ENCODE data around the gene SLC5A2. TPM values are rescaled to one million over a fixed set of nuclear protein-coding genes. Genes with fewer than 3 reads are reported as not detected.
"Not testable (repeated sequence)": the region's sequence is repeated elsewhere in the genome, so short reads cannot be mapped to it uniquely, and the experiment has no call there.

Gene SLC5A2
- polyA plus RNA-seq, 3 donors: 39.0 to 73.9 (median 54.2) TPM

DNA sequence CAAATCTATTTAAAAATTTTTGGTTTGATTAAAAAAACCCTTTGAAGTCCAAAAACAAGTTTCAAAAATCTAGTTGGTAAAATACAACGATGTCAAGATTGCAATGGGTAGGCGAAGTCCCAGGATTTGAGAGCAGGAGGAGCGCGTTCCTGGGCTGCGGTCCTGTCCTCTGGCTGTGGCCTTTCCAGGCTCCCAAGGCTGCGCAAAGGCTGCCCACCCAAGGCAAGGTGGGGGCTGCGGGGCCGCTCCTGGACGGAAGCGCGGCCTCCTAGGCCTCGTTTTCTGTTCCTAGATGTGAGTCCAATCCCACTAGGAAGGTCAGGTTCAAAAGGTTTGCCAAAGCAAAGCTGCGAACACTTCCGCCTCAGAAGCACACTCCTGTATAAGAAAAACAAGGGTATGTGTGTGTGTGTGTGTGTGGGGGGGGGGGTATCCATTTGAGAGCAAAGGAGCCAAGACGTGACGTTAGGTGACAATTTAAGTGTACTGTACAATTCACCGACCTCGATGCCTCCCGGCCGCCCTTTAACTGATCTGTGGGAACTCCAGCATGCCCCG, 54.0 kb downstream of the SLC5A2 start:
- no peak for DNase-seq (ENCODE audit: extremely low read depth in 1 of 11, low read depth in 9 of 11, low spot score in 4 of 11)

DNA sequence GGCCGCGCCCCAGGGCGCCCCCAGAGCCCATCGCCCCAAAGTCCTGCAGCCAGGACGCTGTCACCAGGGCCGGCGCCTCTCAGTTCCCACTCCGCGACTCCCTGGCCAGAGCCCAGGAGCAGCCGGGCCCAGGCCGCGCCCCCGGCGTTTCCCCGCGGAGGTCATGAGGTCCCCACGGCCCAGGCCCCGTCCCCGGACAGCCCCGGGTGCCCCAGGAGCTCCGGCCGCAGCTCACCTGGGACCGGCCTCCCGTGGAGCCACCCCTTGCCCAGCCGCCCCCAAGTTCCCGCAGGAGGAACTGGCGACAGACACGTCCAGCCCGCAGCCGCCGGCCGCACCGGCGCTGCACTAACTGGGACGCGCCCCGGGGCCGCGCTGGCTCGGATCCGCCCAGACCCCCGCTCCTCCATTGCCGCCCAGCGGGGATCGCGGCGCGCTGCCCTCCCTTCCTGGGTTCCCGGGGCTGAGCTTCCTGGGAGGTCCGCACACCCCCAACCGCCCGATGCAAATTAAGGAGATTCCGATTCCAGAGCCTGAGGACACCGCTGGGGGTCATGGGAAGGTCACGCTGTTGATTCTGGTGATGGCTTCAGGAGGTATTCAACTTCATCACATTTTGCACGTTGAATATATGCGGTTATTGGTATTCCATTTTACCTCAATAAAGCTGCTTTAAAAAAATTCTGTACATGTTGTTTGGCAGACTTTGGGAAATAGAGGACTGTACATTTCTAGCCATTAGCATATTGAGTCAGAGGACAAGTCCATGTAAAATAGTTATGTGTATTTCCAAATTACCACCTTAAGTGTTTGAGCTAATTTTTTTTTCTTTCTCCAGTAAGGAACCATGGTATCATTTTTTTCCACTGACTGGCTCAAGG, 54.7 kb downstream of the SLC5A2 start:
- peak in 3 of 11 donors; percentile 17 to 35 (median 33) for DNase-seq (ENCODE audit: extremely low read depth in 1 of 11, low read depth in 9 of 11, low spot score in 4 of 11)

DNA sequence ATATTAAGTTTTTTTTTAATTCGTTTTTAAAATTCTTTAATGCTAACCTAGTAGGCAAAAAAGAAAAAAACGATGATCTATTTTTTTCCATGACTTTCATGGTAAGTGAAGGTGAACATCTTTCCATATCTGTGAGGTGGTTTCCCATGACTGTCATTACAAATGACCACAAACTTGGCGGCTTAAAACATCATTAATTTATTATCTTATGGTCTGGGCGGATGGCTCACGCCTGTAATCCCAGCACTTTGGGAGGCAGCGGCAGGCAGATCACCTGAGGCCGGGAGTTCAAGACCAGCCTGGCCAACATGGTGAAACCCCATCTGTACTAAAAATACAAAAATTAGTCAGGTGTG, 55.3 kb downstream of the SLC5A2 start:
- not testable (repeated sequence) for DNase-seq (ENCODE audit: extremely low read depth in 1 of 11, low read depth in 9 of 11, low spot score in 4 of 11)

DNA sequence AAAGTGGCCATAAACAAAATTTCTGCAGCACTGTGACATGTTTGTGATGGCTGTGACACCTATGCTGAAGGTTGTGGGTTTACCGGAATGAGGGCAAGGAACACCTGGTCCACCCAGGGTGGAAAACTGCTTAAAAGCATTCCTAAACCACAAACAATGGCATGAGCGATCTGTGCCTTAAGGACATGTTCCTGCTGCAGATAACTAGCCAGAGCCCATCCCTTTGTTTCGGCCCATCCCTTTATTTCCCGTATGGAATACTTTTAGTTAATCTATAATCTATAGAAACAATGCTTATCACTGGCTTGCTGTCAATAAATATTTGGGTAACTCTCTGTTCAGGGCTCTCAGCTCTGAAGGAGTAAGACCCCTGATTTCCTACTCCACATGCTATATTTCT, 56.8 kb downstream of the SLC5A2 start:
- DNase-seq (ENCODE audit: extremely low read depth in 1 of 11, low read depth in 9 of 11, low spot score in 4 of 11): not testable (repeated sequence)

Other genes with a start within 250 kb of the SLC5A2 start
- 1 to 10 TPM; 1.9 to 2.1 (median 1.9) TPM for gene ITGAM, start 223.1 kb upstream of the SLC5A2 start, polyA plus RNA-seq (ENCODE audit: insufficient read length in 3 of 3)
- 1 to 10 TPM in 1 of 3 donors, under 1 TPM in 2; 0.39 to 1.9 (median 0.65) TPM for gene ITGAX, start 127.9 kb upstream of the SLC5A2 start, polyA plus RNA-seq (ENCODE audit: insufficient read length in 3 of 3)
- gene ITGAD, start 89.8 kb upstream of the SLC5A2 start, polyA plus RNA-seq (ENCODE audit: insufficient read length in 3 of 3): under 1 TPM; 0.08 to 0.22 (median 0.17) TPM
- 1 to 10 TPM in 2 of 3 donors, under 1 TPM in 1; 0.51 to 1.6 (median 1.2) TPM for gene COX6A2, start 54.8 kb upstream of the SLC5A2 start, polyA plus RNA-seq (ENCODE audit: insufficient read length in 3 of 3)
- 1 to 10 TPM; 2.7 to 3.3 (median 2.8) TPM for gene ZNF843, start 40.3 kb upstream of the SLC5A2 start, polyA plus RNA-seq (ENCODE audit: insufficient read length in 3 of 3)
- 10 to 100 TPM; 10.2 to 14.6 (median 14.3) TPM for gene ARMC5, start 23.6 kb upstream of the SLC5A2 start, polyA plus RNA-seq (ENCODE audit: insufficient read length in 3 of 3)
- gene TGFB1I1, start 11.0 kb upstream of the SLC5A2 start, polyA plus RNA-seq (ENCODE audit: insufficient read length in 3 of 3): 10 to 100 TPM; 42.1 to 51.3 (median 45.6) TPM
- 100 to 1,000 TPM in 1 of 3 donors, 10 to 100 TPM in 2; 69.2 to 101 (median 86.3) TPM for gene RUSF1, start 25.3 kb downstream of the SLC5A2 start, polyA plus RNA-seq (ENCODE audit: insufficient read length in 3 of 3)
- gene AHSP, start 44.8 kb downstream of the SLC5A2 start, polyA plus RNA-seq (ENCODE audit: insufficient read length in 3 of 3): 10 to 100 TPM in 1 of 3 donors, 1 to 10 TPM in 2; 3.8 to 13.4 (median 5.5) TPM